T follicular helper cell (primary cell): Measurements from ENCODE around the gene SHROOM3.

ENCODE experiments used
- DNase-seq: peaks from one replicate; pipeline ENCODE4 v3.0.0-alpha.2; 2020; ENCODE audit warnings: low read depth

Gene SHROOM3

DNA sequence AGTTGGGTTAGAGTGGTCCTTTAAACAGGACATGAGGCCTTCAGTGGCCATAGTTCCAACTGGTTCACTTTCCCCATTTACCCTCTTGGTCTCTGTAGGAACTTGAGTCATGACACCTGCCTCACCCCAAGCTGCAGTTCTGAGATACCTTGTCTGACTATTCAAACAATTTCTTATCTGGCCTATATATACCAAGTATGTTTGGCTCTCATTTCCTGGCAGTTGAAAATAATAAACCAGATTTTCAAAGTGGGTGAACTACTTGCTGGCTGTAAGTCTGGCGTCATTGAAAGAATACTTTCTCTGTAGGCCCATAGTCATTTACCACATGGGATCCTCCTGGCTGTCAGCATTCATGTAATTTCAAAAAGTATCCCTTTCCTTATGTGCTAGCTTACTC, 228.8 kb downstream of the SHROOM3 start:
- DNase-seq, result no peak

- DNase-seq, result no peak
Measured at GRCh38 chr4:76665153-76665552, 230.1 kb downstream of the SHROOM3 start.

DNA sequence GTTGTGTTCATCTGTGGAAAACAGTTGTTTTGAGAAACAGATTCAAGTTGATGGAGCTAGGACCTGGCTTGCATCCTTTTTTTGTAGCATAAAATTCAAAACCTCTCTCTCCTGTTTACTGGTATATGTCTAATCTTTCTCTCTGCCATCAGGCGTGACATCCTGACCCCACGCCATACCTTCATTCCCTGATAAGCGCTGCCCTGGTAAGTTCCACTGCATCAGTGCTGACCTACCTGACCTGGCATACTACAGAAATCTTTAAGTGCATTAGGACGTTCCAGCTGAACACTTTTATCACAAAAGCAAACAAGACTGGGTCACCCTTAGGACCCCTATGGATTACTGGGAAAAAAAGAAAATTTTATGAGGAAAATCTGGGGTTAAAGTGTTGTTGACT, 230.7 kb downstream of the SHROOM3 start:
- no peak for DNase-seq

GRCh38 chr4:76666944-76667532, 232.0 kb downstream of the SHROOM3 start:
- no peak for DNase-seq

DNA sequence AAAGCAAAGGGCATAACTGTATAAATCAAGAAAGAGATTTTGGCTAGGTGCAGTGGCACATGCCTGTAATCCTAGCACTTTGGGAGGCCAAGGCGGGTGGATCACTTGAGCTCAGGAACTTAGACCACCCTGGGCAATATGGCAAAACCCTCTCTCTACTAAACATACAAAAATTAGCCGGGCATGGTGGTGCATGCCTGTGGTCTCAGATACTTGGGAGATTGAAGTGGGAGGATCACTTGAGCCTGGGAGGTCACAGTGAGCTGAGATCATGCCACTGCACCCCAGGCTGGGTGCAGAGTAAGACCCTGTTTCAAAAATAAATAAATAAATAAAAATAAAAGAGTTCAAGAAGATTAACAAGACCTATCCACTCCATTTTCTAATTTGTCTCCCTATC, 235.6 kb downstream of the SHROOM3 start:
- no peak for DNase-seq

GRCh38 chr4:76673362-76673761, 238.3 kb downstream of the SHROOM3 start:
- DNase-seq, result no peak

DNA sequence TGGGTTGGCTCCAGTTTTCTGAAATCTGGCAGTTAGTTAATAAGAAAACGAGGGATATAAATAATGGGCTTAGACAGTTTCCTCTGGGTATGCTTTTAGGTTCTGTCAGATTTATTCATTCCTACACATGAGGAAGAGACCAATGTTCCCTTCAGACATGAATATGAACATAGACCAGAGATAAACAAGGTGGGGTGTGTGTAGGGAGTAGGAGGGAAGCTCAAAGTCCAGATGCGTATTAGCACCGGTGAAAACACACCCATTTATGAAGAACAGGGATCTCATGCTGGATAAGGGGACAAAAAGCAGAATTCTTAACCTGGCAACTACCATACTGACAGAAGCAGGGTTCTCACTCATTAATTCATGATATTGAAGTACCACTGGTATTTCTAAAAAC, 240.0 kb downstream of the SHROOM3 start:
- no peak for DNase-seq

DNA sequence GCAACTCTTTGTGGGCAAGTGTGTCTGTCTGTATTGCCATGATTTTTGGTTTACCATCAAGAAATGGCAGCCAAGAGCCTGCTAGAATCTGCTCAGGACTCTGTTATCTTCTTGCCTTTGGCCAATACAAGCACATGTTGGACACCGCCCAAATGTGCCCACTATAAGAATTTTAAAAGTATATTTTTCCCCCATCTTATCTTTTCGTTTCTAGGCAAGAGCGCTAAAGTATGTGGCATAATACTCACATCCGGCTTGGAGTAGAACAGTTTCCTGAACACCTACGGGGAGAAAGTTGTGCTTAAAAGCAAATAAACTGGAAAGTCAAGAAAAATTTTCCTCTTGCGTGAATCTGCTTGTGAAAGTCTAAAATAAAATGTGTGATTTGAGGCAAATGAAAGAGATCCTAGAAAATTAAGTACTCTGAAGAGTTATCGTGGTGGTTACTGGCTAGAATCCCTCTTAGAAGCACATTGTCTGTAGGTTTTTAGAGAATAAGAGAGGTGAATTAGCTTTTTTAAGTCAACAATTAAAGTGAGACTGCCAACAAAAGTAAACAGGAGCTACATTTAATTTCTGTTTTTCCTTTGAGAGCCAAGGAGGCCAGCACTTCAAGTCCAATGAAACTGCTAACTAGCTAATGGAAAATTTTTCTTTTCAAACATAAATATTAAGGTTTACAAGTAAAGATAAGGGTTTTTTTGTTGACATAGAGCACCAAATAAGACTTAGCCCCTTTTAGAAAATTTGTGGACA, 242.7 kb downstream of the SHROOM3 start:
- no peak for DNase-seq

GRCh38 chr4:76679691-76680090, 244.7 kb downstream of the SHROOM3 start:
- no peak for DNase-seq

DNA sequence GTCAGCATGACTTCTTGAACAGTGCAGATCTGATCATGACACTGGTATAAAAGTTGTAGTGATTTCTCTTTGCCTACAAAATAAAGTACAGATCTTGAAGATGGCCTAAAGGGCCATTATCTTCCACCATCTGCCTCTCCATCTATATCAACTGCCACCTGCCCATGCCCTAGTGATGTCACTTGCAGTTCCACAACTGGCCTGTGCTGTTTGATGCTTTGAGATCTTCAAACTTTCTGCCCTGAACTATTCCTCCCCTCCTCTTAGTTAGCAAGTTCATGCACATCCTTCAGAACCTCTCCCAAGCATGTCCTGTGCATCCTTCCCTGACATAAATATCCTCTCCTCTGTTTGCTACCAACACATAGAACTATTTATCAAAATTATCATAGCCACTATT, 245.9 kb downstream of the SHROOM3 start:
- DNase-seq, result no peak

- DNase-seq, result no peak
Measured at GRCh38 chr4:76681996-76682395, 247.0 kb downstream of the SHROOM3 start.

DNA sequence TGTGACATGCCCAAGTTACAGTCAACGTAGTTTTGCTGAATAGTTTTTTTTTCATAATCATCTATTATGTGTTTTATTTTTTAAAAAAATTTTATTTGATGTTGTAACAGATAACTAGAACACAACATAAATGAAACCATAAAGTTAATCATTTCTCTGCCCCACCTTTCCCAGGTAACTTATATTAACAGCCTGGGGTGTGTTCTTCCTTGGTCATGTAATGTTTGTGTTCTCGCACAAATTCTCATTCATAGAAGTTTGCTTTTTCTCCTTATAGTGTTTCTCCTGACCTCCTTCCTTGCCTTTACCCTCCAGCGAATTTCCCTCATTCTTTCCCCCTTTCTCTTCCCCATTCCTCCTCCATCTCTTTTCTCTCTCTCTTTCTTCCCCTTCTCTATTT, 248.1 kb downstream of the SHROOM3 start:
- DNase-seq, result no peak

GRCh38 chr4:76687746-76688448, 252.9 kb downstream of the SHROOM3 start:
- no peak for DNase-seq

GRCh38 chr4:76688619-76689144, 253.7 kb downstream of the SHROOM3 start:
- DNase-seq, result no peak

DNA sequence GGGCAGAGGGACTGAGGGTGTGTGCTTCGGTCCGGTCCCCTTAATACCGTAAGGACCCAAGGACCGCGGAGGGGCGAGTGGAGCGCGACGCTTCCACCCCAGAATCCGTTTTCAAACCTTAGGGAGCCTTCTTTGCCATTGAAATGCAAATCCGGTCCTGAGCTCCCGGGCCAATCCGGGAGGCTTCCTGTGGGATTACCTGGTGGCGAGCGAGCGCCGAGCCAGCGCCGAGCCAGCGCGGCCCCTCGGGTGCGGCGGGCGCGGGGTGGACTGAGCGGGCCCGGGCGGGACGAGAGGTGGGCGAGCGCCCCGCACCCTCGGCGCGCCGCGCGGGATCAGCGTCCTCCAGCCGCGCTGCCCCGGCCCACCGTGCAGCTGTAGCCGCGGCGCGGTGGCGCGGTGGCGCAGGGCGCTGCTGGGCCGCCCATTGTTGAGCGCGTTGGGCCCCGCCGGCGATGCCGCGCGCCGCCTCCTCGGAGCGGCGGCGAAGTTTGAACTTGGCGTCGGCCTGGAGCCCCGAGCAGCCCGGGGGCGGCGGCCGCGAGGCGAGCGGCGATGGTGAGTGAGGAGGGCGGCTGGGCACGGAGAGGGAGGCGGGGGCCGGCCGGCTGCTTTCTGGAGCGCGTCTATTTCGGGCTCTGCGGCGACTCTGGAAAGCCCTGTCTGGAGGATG, 254.3 kb downstream of the SHROOM3 start:
- no peak for DNase-seq

GRCh38 chr4:76690011-76690905, 255.2 kb downstream of the SHROOM3 start:
- DNase-seq, result no peak

DNA sequence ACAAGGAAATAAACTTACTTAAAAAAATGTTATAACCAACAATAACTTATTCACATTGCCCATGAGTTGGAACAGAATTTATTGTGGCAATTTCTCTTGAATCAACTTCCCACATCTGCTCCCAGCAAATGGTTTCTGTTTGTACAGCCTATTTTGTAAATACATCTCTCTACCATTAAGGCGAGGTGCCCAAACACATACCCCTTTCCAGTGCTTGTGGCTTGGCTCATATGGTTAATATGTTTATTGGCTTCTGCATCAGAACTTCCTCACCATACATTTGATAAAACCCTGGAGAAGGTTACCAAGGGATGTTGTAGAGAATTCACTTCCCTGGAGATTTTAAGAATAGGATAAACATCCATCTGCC, 255.9 kb downstream of the SHROOM3 start:
- DNase-seq, result no peak

DNA sequence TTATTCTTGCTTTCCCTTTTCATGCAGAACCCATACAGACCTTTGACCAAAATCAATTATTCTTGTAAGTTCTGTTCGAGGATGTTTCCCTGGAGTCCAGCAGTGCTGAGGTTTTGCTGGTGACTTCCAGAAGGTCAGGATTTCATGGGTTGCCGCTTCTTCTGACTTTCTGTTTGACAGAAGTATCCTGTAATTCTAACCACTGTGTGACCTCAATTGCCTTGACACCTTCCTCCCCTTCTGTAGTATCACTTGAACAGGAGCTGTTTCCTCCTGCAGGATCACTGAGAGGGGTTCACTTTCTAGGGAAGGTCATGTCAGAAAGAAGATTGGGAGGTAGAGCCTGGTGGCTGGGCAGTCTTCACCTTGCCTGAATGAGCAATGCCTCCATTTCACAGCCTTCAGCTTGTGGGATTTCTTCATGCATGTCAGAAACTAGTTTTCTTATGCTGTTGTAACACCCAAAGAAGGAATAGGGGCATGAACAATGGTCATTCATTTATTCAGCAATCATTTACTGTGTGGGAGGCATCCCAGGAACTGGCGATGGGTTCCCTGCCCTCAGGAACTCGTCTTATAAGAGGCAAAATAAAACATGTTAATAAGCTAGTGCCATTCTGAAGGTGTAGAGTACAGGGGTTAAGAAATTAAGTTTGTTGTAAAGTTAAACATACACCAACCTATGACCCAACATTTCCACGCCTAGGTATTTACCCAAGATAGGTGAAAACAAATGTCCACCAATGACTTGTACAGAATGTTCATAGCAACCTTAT, 257.0 kb downstream of the SHROOM3 start:
- DNase-seq, result no peak

- DNase-seq, result no peak
Measured at GRCh38 chr4:76692761-76693160, 257.7 kb downstream of the SHROOM3 start.

GRCh38 chr4:76694056-76694455, 259.0 kb downstream of the SHROOM3 start:
- no peak for DNase-seq

GRCh38 chr4:76696109-76696508, 261.1 kb downstream of the SHROOM3 start:
- no peak for DNase-seq
